GM13977 (cell line): ENCODE results near the gene CDT1.
A peak's percentile ranks its signal among the peaks of the same experiment; 100 is the strongest.

Experiments used
- DNase-seq: peaks from one replicate; pipeline ENCODE4 v3.0.0; 2012; ENCODE audit warnings: low spot score
- in situ Hi-C: fragments of 300-500 bp; cut with MboI; formaldehyde crosslinking; loops from one replicate; pipeline ENCODE4 v1.12.0; 2022; ENCODE audit warnings: low sequenced_read_pairs, low pct_unique_long_range_greater_than_20kb, mixed read lengths, inconsistent platforms; ENCODE audit not compliant: unreplicated experiment
- TF ChIP-seq, protein P1 (sequence below): IDR thresholded peaks from 2 replicates; pipeline ENCODE4 v1.5.1; 2012; ENCODE audit warnings: mild to moderate bottlenecking, control low read depth; ENCODE audit not compliant: insufficient read depth; ENCODE audit errors: extremely low read depth, missing control alignments

CDT1 gene

DNA sequence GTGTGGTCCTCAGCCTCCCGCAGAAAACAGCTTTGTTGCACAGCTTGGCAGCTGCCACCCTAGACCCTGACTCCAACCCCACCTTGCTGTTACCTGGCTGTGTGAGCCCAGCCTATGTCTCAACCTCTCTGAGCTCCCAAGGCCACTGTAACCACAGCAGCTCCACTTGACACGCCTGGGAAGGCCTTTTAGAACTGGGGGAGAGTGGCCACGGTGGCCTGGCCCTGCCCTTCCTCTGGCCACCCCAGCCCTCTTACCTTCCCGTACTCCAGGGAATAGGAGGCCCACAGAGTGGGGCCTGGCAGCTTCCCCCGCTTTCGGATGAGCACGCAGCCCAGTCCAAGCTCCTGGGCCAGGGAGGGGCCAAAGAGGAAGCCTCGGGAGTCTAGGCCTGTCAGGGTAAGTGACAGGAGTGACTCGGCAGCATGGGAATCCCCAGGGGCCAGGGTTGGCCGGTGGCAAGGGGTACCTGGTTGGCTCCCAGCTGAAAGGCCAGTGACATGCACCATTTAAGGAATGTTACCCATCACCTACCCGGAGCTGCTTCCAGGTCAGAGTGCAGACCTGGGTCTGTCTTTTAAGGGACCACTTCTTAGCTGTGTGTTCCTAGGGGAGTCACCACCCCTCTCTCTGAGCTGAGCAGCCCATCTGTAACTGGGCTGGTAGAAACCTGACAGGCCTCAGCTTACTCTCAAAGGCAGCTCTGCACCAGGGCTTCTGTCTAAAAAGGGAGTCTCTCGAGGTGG lies 6.8 kb downstream of the CDT1 start:
- TF ChIP-seq, protein P1, sequence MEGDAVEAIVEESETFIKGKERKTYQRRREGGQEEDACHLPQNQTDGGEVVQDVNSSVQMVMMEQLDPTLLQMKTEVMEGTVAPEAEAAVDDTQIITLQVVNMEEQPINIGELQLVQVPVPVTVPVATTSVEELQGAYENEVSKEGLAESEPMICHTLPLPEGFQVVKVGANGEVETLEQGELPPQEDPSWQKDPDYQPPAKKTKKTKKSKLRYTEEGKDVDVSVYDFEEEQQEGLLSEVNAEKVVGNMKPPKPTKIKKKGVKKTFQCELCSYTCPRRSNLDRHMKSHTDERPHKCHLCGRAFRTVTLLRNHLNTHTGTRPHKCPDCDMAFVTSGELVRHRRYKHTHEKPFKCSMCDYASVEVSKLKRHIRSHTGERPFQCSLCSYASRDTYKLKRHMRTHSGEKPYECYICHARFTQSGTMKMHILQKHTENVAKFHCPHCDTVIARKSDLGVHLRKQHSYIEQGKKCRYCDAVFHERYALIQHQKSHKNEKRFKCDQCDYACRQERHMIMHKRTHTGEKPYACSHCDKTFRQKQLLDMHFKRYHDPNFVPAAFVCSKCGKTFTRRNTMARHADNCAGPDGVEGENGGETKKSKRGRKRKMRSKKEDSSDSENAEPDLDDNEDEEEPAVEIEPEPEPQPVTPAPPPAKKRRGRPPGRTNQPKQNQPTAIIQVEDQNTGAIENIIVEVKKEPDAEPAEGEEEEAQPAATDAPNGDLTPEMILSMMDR, result no peak
- in situ Hi-C loops, result no loop called here
- no peak for DNase-seq

DNA sequence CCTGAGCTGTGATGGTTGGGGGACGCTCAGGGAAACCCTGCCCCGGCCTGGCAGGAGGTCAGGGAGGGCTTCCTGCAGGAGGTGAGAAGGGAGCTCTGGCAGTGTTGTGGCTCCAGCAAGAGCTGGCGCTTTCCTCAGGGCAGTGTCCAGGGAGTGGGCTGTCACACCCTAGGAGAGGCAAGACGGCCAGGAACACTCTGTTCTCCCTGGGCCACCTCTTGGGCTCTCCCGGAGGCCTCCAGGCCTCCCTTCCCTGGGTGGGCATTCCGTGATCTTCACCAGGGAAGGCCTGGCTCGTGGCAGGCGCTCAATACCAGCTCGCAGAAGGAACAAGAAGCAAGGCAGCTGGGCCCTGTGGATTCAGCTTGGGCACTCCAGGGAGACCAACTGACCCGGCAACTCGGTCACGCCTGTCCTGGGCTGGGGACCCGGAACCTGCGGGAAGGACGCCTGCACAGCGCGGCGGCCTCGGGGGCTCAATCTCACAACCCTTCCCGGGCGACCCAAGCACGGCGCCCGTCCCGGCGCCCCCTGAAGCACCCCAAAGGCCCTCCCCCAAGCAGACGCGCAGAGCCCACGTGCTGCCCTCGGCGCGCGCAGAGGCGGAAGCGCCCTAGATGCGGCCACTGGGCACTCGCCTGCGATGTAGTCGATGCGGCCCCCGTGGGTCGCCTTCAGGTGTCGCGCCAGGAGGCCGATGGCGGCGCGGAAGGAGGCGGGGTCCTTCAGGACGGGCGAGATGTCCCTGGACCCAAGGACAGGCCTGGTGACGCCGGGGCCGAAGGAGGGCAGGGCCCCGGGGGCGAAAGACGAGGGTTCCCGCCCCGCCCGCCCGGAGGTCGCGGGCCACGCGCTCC lies 7.6 kb downstream of the CDT1 start:
- TF ChIP-seq, protein P1, result no peak
- in situ Hi-C loops, result no loop called here
- DNase-seq, result peak; percentile 90

DNA sequence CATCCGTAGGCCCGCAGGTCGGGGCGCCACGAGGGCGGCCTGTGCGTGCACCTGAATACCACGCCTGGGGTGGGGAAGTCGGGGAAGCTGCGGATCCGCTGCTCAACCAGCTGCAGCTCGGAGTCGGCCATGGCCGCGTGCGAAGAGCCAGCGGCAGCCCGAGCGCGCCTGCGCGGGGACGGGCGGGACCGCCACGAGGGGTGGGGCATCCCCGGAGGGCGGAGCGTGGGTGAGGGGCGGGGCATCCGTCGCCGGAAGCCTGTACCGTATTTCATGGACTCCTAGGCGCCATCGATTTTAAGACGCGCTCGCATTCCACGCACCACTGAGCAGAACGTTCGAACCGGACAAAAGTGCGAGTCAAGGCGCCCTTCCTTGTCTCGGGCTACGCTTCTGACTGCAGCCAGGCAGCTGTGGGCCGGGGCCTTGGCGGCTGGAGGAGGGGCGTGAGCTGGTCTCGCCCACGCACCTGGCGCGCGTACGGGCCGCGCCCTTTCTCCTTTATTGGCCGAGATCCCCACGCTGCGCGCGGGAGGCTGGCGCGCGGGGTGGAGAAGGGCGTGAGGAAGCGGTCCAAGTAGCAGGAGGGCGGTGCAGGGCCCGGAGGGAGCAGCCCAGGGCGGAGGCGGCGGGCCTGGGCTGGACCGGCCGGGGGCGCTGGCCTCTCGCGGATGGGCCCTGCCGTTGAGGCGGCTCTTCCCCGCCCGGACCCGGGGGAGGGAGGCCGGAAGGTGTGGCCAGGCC lies 8.4 kb downstream of the CDT1 start, which contains the start of gene APRT:
Gene APRT (minus strand): TSS at position 160 of the 744 bp plus-strand sequence. CDS start 29 bp downstream, at position 131.
- in situ Hi-C loops, result no loop called here
- peak; percentile 99 for DNase-seq
- TF ChIP-seq, protein P1, result peak; percentile 43

DNA sequence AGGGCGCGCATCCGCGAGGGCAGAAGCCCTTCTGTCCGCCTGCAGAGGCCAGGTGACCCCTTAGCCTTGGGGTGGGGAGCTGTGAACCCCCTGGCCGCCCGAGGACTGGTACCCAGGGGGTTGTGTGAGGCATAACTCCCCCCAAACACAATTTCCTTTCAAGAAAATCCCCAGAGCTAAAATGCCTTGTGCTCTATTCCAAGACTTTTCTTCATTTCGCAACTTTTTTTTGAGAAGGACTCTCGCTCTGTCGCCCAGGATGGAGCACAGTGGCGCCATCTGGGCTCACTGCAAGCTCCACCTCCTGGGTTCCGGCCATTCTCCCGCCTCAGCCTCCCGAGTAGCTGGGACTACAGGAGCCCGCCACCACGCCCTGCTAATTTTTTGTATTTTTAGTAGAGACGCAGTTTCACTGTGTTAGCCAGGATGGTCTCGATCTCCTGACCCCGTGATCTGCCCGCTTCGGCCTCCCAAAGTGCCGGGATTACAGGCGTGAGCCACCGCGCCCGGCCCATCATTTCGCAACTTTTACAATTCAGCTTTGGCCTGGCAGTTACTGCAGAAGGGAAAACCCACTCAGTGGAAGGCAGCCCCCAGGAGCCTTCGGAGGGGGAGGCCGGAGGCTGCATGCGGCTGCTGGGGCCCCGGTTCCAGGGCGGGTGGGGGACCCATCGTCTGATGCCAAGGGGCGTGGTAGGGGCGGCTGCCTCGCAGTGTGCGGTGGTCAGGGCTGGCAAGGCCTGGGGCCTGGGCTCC lies 9.1 kb downstream of the CDT1 start:
- TF ChIP-seq, protein P1, result no peak
- no peak for DNase-seq
- in situ Hi-C loops, result no loop called here

DNA sequence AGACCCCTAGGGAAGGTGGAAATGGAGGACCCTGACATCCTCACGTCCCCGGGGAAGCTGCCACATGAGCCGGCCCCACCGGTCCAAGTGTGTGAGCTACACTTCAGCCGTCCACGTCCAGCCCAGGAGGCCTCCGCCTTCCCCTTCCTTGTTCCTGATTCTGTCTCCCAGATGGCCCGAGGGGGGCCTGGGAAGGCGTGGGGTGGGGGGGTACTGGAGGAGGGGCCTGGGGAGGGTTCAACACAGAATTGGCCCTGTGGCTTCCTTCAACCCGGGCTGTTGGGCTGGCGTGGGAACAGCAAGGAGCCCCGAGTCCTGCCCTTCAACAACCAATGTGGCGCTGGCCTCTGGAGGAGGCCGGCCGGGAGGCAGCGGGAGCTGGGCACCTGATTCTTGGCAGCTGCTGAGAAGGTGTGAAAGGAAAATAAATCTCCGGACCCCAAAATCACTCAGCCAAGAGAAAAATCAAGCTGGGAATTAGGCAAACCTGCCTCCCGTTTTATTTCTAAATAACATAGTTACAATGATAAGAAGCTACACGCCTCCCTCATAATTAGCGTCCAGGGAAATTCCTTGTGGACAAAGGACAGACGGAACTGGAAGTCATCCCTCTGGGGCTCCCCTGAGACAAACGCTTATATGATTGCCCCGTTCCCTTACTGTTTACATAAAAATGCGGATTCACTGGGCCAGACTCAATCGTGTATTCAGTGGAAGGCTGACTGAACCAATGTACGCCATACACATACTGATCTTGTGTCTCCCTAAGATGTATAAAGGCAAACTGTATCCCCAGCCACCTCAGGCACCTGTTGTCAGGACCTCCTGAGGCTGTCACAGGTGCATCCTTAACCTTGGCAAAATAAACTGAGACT lies 9.9 kb downstream of the CDT1 start:
- in situ Hi-C loops, result no loop called here
- no peak for DNase-seq
- TF ChIP-seq, protein P1, result no peak
